GM19324 (cell line): Measurements from ENCODE around the gene FANCE.
"Not testable (repeated sequence)": the region's sequence is repeated elsewhere in the genome, so short reads cannot be mapped to it uniquely, and the experiment has no call there.

Experiments used
- ATAC-seq: cut with Tn5 transposase; IDR thresholded peaks from one replicate; pipeline ENCODE4 v1.9.1; 2021; ENCODE audit warnings: mild to moderate bottlenecking, moderate library complexity; ENCODE audit not compliant: unreplicated experiment, low FRiP score

FANCE gene

GRCh38 chr6:35514587-35514986 is 62.4 kb downstream of the FANCE start:
- no peak for ATAC-seq

- ATAC-seq = not testable (repeated sequence)
These were observed 63.8 kb downstream of the FANCE start for GRCh38 chr6:35515939-35516338.
